Endothelial cell of umbilical vein (primary cell): ENCODE data around the gene ZC3HAV1. TPM values are rescaled to one million over a fixed set of nuclear protein-coding genes. Genes with fewer than 3 reads are reported as not detected.

Experiments used
- BruUV-seq: library from RNA; stranded (reverse); fragments of 400-500 nt; replicated peaks from 2 replicates; lab custom pipeline; 2021; lab: Mats Ljungman, UMichigan
- CTCF ChIA-PET: fragments of 300-600, 350-600 bp; sonication (Branson Sonifier 250); formaldehyde crosslinking; loops from one replicate; lab custom pipeline; 2021; ENCODE audit warnings: antibody characterized with exemption, inconsistent platforms; lab: Charles Lee
- POLR2A ChIA-PET: fragments of 300-600, 350-600 bp; sonication (Branson Sonifier 250); formaldehyde crosslinking; loops from one replicate; lab custom pipeline; 2021; ENCODE audit warnings: antibody characterized with exemption, inconsistent platforms; lab: Charles Lee
- DNase-seq: peaks from one replicate; pipeline ENCODE4 v3.0.0-alpha.2; 2011; ENCODE audit warnings: low read depth, low spot score
- FAIRE-seq: peaks from 2 replicates; lab custom pipeline; 2011; peaks lifted over from hg19 to GRCh38; lab: Jason Lieb, UNC
- H2AFZ ChIP-seq: 2 replicates; pipeline ENCODE4 v1.6.0; 2012; ENCODE audit warnings: low read depth, low read length, control low read depth, inconsistent platforms
- H3K27ac ChIP-seq: 2 replicates; pipeline ENCODE4 v1.5.1; 2011; ENCODE audit warnings: low read depth, mild to moderate bottlenecking, control low read depth, low read length, moderate library complexity; ENCODE audit not compliant: insufficient read depth
- H3K27me3 ChIP-seq, 2 experiments: 2 replicates each; pipeline versions ENCODE4 v1.6.0 to v1.6.1; 2011; ENCODE audit warnings: low read length in 2 of 2, mixed read lengths in 1 of 2; ENCODE audit not compliant: control insufficient read depth in 2 of 2, insufficient read depth in 2 of 2
- H3K36me3 ChIP-seq, 2 experiments: 2 replicates in 1 of 2; 3 replicates in 1 of 2; pipeline ENCODE4 v1.5.1; 2011; ENCODE audit warnings: low read length in 2 of 2, mild to moderate bottlenecking in 1 of 2, moderate library complexity in 1 of 2; ENCODE audit not compliant: control insufficient read depth in 2 of 2, insufficient read depth in 2 of 2; ENCODE audit errors: extremely low read depth in 1 of 2
- H3K4me1 ChIP-seq: 3 replicates; pipeline ENCODE4 v1.5.1; 2011; ENCODE audit warnings: mild to moderate bottlenecking, low read length; ENCODE audit not compliant: control insufficient read depth, insufficient read depth; ENCODE audit errors: extremely low read depth
- H3K4me2 ChIP-seq: 2 replicates; pipeline ENCODE4 v1.6.1; 2011; ENCODE audit warnings: low read length, control low read depth, mixed read lengths; ENCODE audit not compliant: insufficient read depth
- H3K4me3 ChIP-seq, 3 experiments: fragments of 200-600 bp in 1 of 3; sonication (generic), shearing (Covaris generic) in 1 of 3; replicated peaks in 1 of 3; 2 replicates each; pipeline ENCODE4 v1.5.1; 2011 to 2016; ENCODE audit warnings: control low read depth in 3 of 3, low read length in 3 of 3, mild to moderate bottlenecking in 2 of 3, inconsistent platforms in 1 of 3, low read depth in 1 of 3, moderate library complexity in 1 of 3; ENCODE audit not compliant: insufficient read depth in 1 of 3
- H3K79me2 ChIP-seq: 2 replicates; pipeline ENCODE4 v1.6.0; 2012; ENCODE audit warnings: low read length, inconsistent platforms; ENCODE audit not compliant: control insufficient read depth, insufficient read depth
- H3K9ac ChIP-seq: replicated peaks from 2 replicates; pipeline ENCODE3; 2011; ENCODE audit warnings: low read length, control low read depth; ENCODE audit not compliant: insufficient read depth; ENCODE audit errors: extremely low read depth
- H3K9me1 ChIP-seq: replicated peaks from 3 replicates; pipeline ENCODE4 v1.6.0; 2011; ENCODE audit warnings: mild to moderate bottlenecking, low read length; ENCODE audit not compliant: control insufficient read depth, insufficient read depth; ENCODE audit errors: extremely low read depth
- H3K9me3 ChIP-seq: replicated peaks from 2 replicates; pipeline ENCODE4 v1.5.1; 2012; ENCODE audit warnings: low read length, inconsistent platforms; ENCODE audit not compliant: control insufficient read depth, insufficient read depth
- H4K20me1 ChIP-seq: replicated peaks from 2 replicates; pipeline ENCODE3; 2011; ENCODE audit warnings: mild to moderate bottlenecking, low read length; ENCODE audit not compliant: control insufficient read depth, insufficient read depth; ENCODE audit errors: extremely low read depth
- CTCF ChIP-seq, 2 donors: IDR thresholded peaks; 1 replicate in 1 of 2; 2 replicates in 1 of 2; pipeline ENCODE4 v1.5.1; 2011; ENCODE audit warnings: low read length in 2 of 2, mild to moderate bottlenecking in 2 of 2, moderate library complexity in 2 of 2, control low read depth in 1 of 2, inconsistent platforms in 1 of 2, low read depth in 1 of 2; ENCODE audit not compliant: insufficient read depth in 1 of 2; ENCODE audit errors: extremely low read depth in 1 of 2
- EZH2 ChIP-seq: IDR thresholded peaks from 2 replicates; pipeline ENCODE4 v1.6.1; 2012; ENCODE audit warnings: borderline replicate concordance, low read depth, mild to moderate bottlenecking, moderate library complexity, low read length, inconsistent platforms; ENCODE audit not compliant: severe bottlenecking
- FOS ChIP-seq: IDR thresholded peaks from 2 replicates; pipeline ENCODE4 v1.6.1; 2011; ENCODE audit warnings: mild to moderate bottlenecking, low read length, moderate library complexity, borderline replicate concordance; ENCODE audit not compliant: insufficient read depth
- GATA2 ChIP-seq: IDR thresholded peaks from 2 replicates; pipeline ENCODE4 v1.7.0; 2011; ENCODE audit warnings: low read depth, mild to moderate bottlenecking, moderate library complexity, mixed read lengths, low read length; ENCODE audit not compliant: insufficient read length, insufficient read depth
- JUN ChIP-seq: IDR thresholded peaks from 2 replicates; pipeline ENCODE4 v1.6.1; 2011; ENCODE audit warnings: borderline replicate concordance, low read depth; ENCODE audit not compliant: insufficient read length, insufficient read depth
- MAX ChIP-seq: IDR thresholded peaks from 2 replicates; pipeline ENCODE4 v1.6.1; 2011; ENCODE audit not compliant: insufficient read depth, insufficient read length
- MYC ChIP-seq: IDR thresholded peaks from one replicate; pipeline ENCODE4 v1.6.1; 2011; ENCODE audit warnings: mild to moderate bottlenecking, low read depth, low read length
- POLR2A ChIP-seq: IDR thresholded peaks from 2 replicates; pipeline ENCODE4 v1.6.1; 2012; ENCODE audit warnings: low read depth, mild to moderate bottlenecking, control low read depth, low read length
- POLR2AphosphoS5 ChIP-seq: IDR thresholded peaks from 2 replicates; pipeline ENCODE4 v1.6.1; 2012; ENCODE audit warnings: low read depth, mild to moderate bottlenecking, control low read depth, low read length, moderate library complexity; ENCODE audit not compliant: insufficient read depth
- dilution Hi-C: fragments of 300-500 bp; cut with MboI; formaldehyde crosslinking; loops from one replicate; pipeline ENCODE4 v1.15.0; 2019; ENCODE audit warnings: low sequenced_read_pairs; ENCODE audit not compliant: extremely low pct_ligation_motif_present
- intact Hi-C: fragments of 100-400 bp; cut with micrococcal nuclease; formaldehyde crosslinking; loops from one replicate; pipeline ENCODE4 v1.10.0; 2022
- polyA plus RNA-seq, 4 experiments: library from polyadenylated mRNA; depleted of rRNA in 3 of 4; stranded (reverse) in 3 of 4; unstranded in 1 of 4; fragments of >200 nt; gene quantifications; 2 replicates each; pipeline versions ENCODE4 v1.2.1 to v1.2.3, GENCODE V29; 2011 to 2012; ENCODE audit warnings: missing spikeins in 1 of 4
- total RNA-seq: library from RNA; stranded (reverse); gene quantifications from 2 replicates; pipeline ENCODE4 v1.2.3, GENCODE V29; 2021

Gene ZC3HAV1
- total and polyA plus RNA-seq, 2 donors (not counting 3 experiments of a cell fraction or from before 2014, with no cell fraction given): 17.1 to 37.7 TPM

GRCh38 chr7:139047970-139048369, 61.5 kb downstream of the ZC3HAV1 start:
- DNase-seq: no peak
- intact Hi-C loops: no loop called here
- Histone ChIP-seq H4K20me1 (no peaks in the 10 kb centered on the region), H2AFZ (no peak overlapping the region), H3K27me3 (no peaks in the 10 kb centered on the region), H3K9me1 (no peaks in the 10 kb centered on the region), H3K4me1 (peaks cover 8% of the 10 kb centered on the region), H3K4me2 (no peak overlapping the region), H3K9ac (no peak overlapping the region), H3K36me3 (peaks cover 5 to 8% of the 10 kb centered on the region in 2 experiments), H3K4me3 (no peak overlapping the region), H3K79me2 (no peaks in the 10 kb centered on the region), H3K9me3 (no peaks in the 10 kb centered on the region), H3K27ac (no peak overlapping the region)
- no peak for FAIRE-seq
- ChIA-PET POLR2A (no interaction called here), CTCF (no interaction called here)
- BruUV-seq: no TSS peak
- dilution Hi-C loops: no loop called here
- TF ChIP-seq EZH2 (no peak), CTCF (IDR thresholded peaks at IDR 0.05; ENCODE audit: extremely low read depth in 1 of 2, insufficient read depth in 1 of 2, low read depth in 1 of 2, low read length in 2 of 2) (no peak), MYC (no peak), FOS (no peak), POLR2A (no peak), JUN (no peak), MAX (no peak), POLR2AphosphoS5 (no peak), GATA2 (no peak)
